Transverse colon (tissue), 3 donors: ENCODE data around the gene KLHL29.

Experiments
- CTCF ChIP-seq, 5 experiments: fragments of 200-600 bp in 3 of 5; fragments of 450-650 bp in 2 of 5; sonication (generic) in 3 of 5; IDR thresholded peaks; 1 replicate in 2 of 5; 2 replicates in 3 of 5; pipeline ENCODE4 v1.5.1; 2016 to 2017; ENCODE audit warnings: antibody characterized with exemption in 5 of 5, inconsistent platforms in 3 of 5, mild to moderate bottlenecking in 2 of 5, moderate library complexity in 1 of 5
- EP300 ChIP-seq: sonication (generic); formaldehyde crosslinking; IDR thresholded peaks from one replicate; pipeline ENCODE4 v1.6.1; 2017; ENCODE audit warnings: antibody characterized with exemption, low read depth
- POLR2A ChIP-seq: fragments of 450-650 bp; IDR thresholded peaks from one replicate; pipeline ENCODE4 v1.6.1; 2016; ENCODE audit warnings: antibody characterized with exemption, mild to moderate bottlenecking, moderate library complexity

GRCh38 chr2:23607925-23608324 is 222.9 kb downstream of the KLHL29 start:
- TF ChIP-seq CTCF (IDR thresholded peaks at IDR 0.05) = no peak
- no peak for TF ChIP-seq POLR2A
- no peak for TF ChIP-seq EP300
